ENCODE data around the gene RNF220. TPM values are rescaled to one million over a fixed set of nuclear protein-coding genes. Genes with fewer than 3 reads are reported as not detected.

RNF220 gene
- total and polyA plus RNA-seq, 2 donors (not counting 3 experiments of a cell fraction or from before 2014, with no cell fraction given), result 62.7 to 66.6 TPM

DNA sequence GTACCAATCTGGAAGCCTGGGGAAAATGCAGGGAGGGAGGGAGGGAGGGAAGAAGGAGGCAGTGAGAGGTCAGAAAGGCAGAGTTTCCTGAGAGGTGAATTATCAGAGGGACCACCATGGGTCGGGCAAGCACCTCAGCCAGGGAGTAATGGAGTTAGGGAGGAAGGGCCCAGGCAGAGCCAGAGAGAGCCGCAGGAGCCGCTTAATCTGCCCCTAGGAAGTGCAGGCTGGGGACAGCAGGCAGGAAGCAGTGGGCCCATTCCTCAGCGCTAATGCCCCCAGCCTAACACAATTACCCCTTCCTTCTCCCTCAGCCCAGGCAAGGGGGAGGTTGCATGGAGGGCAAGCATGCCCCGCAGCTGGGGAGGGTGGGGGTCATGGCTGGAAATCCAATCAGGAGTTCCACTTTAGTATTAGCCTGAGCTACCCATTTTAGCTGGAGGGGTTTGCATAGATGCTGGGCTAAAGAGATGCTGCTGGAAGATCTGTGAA is 160.2 kb downstream of the RNF220 start:
- H3K9ac ChIP-seq (replicated peaks; ENCODE audit: extremely low read depth, insufficient read depth, low read length), result no peak overlapping the region
- no peaks in the 10 kb centered on the region for H4K20me1 ChIP-seq (replicated peaks; ENCODE audit: control insufficient read depth, extremely low read depth, insufficient read depth, low read length)
- peaks cover 2 to 8% of the 10 kb centered on the region in 2 experiments for H3K27me3 ChIP-seq (ENCODE audit: control insufficient read depth in 2 of 2, insufficient read depth in 2 of 2, low read length in 2 of 2)
- no peak overlapping the region for H2AFZ ChIP-seq (ENCODE audit: low read depth, low read length)
- H3K27ac ChIP-seq (ENCODE audit: insufficient read depth, low read depth, low read length), result no peak overlapping the region
- dilution Hi-C loops (cut with MboI; ENCODE audit: extremely low pct_ligation_motif_present, low sequenced_read_pairs) (no loop called here), intact Hi-C loops (cut with micrococcal nuclease) (no loop called here)
- POLR2A ChIA-PET, result no interaction called here
- H3K4me3 ChIP-seq (replicated peaks in 1 of 3; ENCODE audit: insufficient read depth in 1 of 3, low read depth in 1 of 3, low read length in 3 of 3), result no peak overlapping the region
- FAIRE-seq (no peak), DNase-seq (ENCODE audit: low read depth, low spot score) (no peak)
- H3K79me2 ChIP-seq (ENCODE audit: control insufficient read depth, insufficient read depth, low read length), result no peaks in the 10 kb centered on the region
- H3K4me1 ChIP-seq (ENCODE audit: control insufficient read depth, extremely low read depth, insufficient read depth, low read length), result no peaks in the 10 kb centered on the region
- no peaks in the 10 kb centered on the region for H3K36me3 ChIP-seq (ENCODE audit: control insufficient read depth in 2 of 2, extremely low read depth in 1 of 2, insufficient read depth in 2 of 2, low read length in 2 of 2)
- no peaks in the 10 kb centered on the region for H3K9me3 ChIP-seq (replicated peaks; ENCODE audit: control insufficient read depth, insufficient read depth, low read length)
- TF ChIP-seq GATA2 (IDR thresholded peaks at IDR 0.05; ENCODE audit: insufficient read depth, insufficient read length, low read depth, low read length) (no peak), FOS (IDR thresholded peaks at IDR 0.05; ENCODE audit: borderline replicate concordance, insufficient read depth, low read length) (no peak), JUN (IDR thresholded peaks at IDR 0.05; ENCODE audit: borderline replicate concordance, insufficient read depth, insufficient read length, low read depth) (no peak), POLR2AphosphoS5 (IDR thresholded peaks at IDR 0.05; ENCODE audit: insufficient read depth, low read depth, low read length) (no peak), EZH2 (IDR thresholded peaks at IDR 0.05; ENCODE audit: borderline replicate concordance, low read depth, low read length, severe bottlenecking) (no peak), MYC (IDR thresholded peaks at IDR 0.05; ENCODE audit: low read depth, low read length) (no peak), CTCF (IDR thresholded peaks at IDR 0.05; ENCODE audit: extremely low read depth in 1 of 2, insufficient read depth in 1 of 2, low read depth in 1 of 2, low read length in 2 of 2) (no peak), POLR2A (IDR thresholded peaks at IDR 0.05; ENCODE audit: low read depth, low read length) (no peak)
- TF ChIP-seq, protein P1, sequence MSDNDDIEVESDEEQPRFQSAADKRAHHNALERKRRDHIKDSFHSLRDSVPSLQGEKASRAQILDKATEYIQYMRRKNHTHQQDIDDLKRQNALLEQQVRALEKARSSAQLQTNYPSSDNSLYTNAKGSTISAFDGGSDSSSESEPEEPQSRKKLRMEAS (IDR thresholded peaks at IDR 0.05; ENCODE audit: insufficient read depth, insufficient read length), result no peak
- no peaks in the 10 kb centered on the region for H3K9me1 ChIP-seq (replicated peaks; ENCODE audit: control insufficient read depth, extremely low read depth, insufficient read depth, low read length)
- BruUV-seq (replicated peaks), result no TSS peak
- no peak overlapping the region for H3K4me2 ChIP-seq (ENCODE audit: insufficient read depth, low read length)
- CTCF ChIA-PET, result no interaction called here
